Thyroid gland (tissue), 4 donors: Measurements from ENCODE around the gene DUSP11. TPM values are rescaled to one million over a fixed set of nuclear protein-coding genes. Genes with fewer than 3 reads are reported as not detected.

ENCODE experiments used
- DNase-seq, 2 donors: peaks; one replicate each; pipeline ENCODE4 v3.0.0-alpha.2; 2019
- H3K27ac ChIP-seq, 3 donors: fragments of 200-600 bp; sonication (generic); 1 replicate in 2 of 3; 2 replicates in 1 of 3; pipeline ENCODE4 v1.5.1; 2016 to 2019; ENCODE audit warnings: mild to moderate bottlenecking in 1 of 3, moderate library complexity in 1 of 3
- H3K27me3 ChIP-seq: fragments of 200-600 bp; sonication (generic); one replicate; pipeline ENCODE4 v1.5.1; 2019
- H3K36me3 ChIP-seq, 2 donors: fragments of 200-600 bp; sonication (generic); one replicate each; pipeline ENCODE4 v1.5.1; 2016 to 2019
- H3K4me1 ChIP-seq, 2 donors: fragments of 200-600 bp; sonication (generic); one replicate each; pipeline ENCODE4 v1.5.1; 2017 to 2019
- H3K4me3 ChIP-seq, 3 donors: fragments of 200-600 bp; sonication (generic); replicated peaks in 1 of 3; 1 replicate in 2 of 3; 2 replicates in 1 of 3; pipeline ENCODE4 v1.5.1; 2016; ENCODE audit warnings: mild to moderate bottlenecking in 1 of 3
- H3K9me3 ChIP-seq: fragments of 200-600 bp; sonication (generic); one replicate; pipeline ENCODE4 v1.5.1; 2017
- POLR2A ChIP-seq, 2 donors: fragments of 450-650 bp; IDR thresholded peaks; one replicate each; pipeline ENCODE4 v1.6.1; 2017; ENCODE audit warnings: antibody characterized with exemption in 2 of 2, mild to moderate bottlenecking in 2 of 2, moderate library complexity in 1 of 2
- WGBS, 2 donors: methylation state at CpG; one replicate each; pipeline ENCODE4 v1.1.5; 2017; 5-methylcytosine and 5-hydroxymethylcytosine counted together
- intact Hi-C: fragments of 100-400 bp; cut with DNase I; formaldehyde crosslinking; loops from one replicate; pipeline ENCODE4 v1.15.1; 2023
- total RNA-seq, 4 donors: library from RNA; depleted of rRNA; stranded (reverse); fragments of >200 nt; gene quantifications; one replicate each; pipeline ENCODE4 v1.2.3, GENCODE V29; 2016
- TF ChIP-seq, protein P1 (sequence below), 6 experiments: fragments of 200-600 bp in 3 of 6; fragments of 450-650 bp in 3 of 6; sonication (generic) in 3 of 6; IDR thresholded peaks; one replicate each; pipeline ENCODE4 v1.5.1; 2016 to 2019; ENCODE audit warnings: antibody characterized with exemption in 6 of 6, mild to moderate bottlenecking in 2 of 6, inconsistent platforms in 1 of 6, moderate library complexity in 1 of 6

DUSP11 gene
- total RNA-seq, 4 donors from 2014 or later = 22.2 to 40.0 (median 31.0) TPM

DNA sequence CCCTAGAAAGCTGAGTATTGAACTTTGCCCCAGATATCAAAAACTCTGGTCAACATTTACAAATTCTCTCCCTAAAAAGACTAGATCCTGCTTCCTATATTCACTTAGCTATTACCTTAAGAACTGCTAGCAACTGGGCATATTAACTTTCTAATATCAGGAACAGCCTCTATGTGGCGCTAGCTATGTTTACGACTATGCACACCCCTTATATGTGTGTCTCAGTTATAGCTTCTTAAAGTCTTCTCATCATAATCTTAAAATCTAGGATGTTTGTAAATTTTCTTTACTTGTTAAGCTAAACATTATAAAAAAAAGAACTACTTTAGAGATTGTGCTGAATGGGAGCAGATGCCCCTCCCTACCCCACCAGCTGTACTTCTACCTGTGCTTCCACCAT, 47.1 kb upstream of the DUSP11 start:
- no peak overlapping the region for H3K27ac ChIP-seq
- TF ChIP-seq, protein P1, sequence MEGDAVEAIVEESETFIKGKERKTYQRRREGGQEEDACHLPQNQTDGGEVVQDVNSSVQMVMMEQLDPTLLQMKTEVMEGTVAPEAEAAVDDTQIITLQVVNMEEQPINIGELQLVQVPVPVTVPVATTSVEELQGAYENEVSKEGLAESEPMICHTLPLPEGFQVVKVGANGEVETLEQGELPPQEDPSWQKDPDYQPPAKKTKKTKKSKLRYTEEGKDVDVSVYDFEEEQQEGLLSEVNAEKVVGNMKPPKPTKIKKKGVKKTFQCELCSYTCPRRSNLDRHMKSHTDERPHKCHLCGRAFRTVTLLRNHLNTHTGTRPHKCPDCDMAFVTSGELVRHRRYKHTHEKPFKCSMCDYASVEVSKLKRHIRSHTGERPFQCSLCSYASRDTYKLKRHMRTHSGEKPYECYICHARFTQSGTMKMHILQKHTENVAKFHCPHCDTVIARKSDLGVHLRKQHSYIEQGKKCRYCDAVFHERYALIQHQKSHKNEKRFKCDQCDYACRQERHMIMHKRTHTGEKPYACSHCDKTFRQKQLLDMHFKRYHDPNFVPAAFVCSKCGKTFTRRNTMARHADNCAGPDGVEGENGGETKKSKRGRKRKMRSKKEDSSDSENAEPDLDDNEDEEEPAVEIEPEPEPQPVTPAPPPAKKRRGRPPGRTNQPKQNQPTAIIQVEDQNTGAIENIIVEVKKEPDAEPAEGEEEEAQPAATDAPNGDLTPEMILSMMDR (IDR thresholded peaks at IDR 0.05) = peak in 1 of 6 experiments; percentile 5
- TF ChIP-seq POLR2A (IDR thresholded peaks at IDR 0.05) = no peak
- intact Hi-C loops = loop anchor here (10.0 kb wide), 2 partner anchors 318 to 508 kb away; partner anchors contain the start of gene BOLA3
- peaks cover 10 to 11% of the 10 kb centered on the region in 2 donors for H3K4me1 ChIP-seq
- no peak for DNase-seq
- no peaks in the 10 kb centered on the region for H3K36me3 ChIP-seq
- no peaks in the 10 kb centered on the region for H3K9me3 ChIP-seq
- H3K27me3 ChIP-seq = no peaks in the 10 kb centered on the region
- 43 to 48% methylated on average over 2 of the region's 2 CpGs for WGBS, 2 donors
- H3K4me3 ChIP-seq = no peak overlapping the region

DNA sequence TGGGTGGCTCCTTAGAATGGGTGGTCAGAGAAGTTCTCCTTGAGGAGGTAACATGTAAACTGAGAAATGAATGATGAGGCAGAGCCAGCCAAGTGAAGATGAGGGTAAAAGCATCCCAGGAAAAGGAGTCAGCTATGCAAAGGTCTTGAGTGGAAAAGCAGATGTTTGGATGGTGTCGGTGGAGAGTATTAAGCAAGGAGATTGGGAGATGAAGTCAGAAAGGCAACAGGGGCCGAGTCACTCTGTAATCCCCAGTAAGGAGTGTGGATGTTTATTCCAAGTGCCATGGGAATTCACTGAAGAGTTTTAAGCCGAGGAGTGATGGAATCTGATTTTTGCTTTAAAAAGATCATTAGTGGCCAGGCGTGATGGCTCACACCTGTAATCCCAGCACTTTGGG, 45.5 kb upstream of the DUSP11 start:
- H3K4me1 ChIP-seq = peaks cover 10% of the 10 kb centered on the region in 2 donors
- WGBS, 2 donors = 74 to 81% methylated on average over 4 of the region's 4 CpGs
- no peak for DNase-seq
- no peaks in the 10 kb centered on the region for H3K9me3 ChIP-seq
- H3K36me3 ChIP-seq = no peaks in the 10 kb centered on the region
- intact Hi-C loops = loop anchor here (10.0 kb wide), 2 partner anchors 319 to 509 kb away; partner anchors contain the start of gene BOLA3
- H3K4me3 ChIP-seq = no peak overlapping the region
- TF ChIP-seq, protein P1 (IDR thresholded peaks at IDR 0.05) = no peak
- TF ChIP-seq POLR2A (IDR thresholded peaks at IDR 0.05) = no peak
- no peak overlapping the region for H3K27ac ChIP-seq
- no peaks in the 10 kb centered on the region for H3K27me3 ChIP-seq

DNA sequence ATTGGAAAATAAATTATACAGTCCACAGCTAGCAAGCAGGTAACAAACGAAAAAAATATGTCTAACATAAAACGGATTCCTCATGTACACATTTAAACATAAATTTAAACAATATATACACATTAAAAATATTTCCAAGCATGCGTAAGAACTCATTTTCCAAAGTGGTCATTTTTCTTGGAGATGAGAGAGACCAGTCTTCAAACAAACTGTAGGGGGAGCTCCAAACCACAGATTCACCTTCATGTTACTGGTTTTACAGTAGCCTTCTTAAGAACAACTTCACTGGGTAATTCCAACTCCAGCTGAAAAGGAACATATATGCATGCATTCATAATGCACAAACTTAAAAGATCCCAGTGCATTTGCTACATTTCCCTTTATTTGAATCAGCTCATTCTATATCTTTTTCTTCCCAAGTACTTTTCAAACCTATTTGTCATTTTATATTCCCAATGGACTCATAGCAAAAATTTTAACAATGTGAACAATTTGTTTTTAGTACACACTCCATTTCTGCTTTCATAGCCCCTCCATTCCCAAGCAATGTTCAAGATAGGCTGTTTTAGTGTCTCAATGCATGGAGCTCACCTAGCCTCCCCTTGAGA, 44.1 kb upstream of the DUSP11 start:
- WGBS, 2 donors = 11 to 12% methylated on average over 3 of the region's 3 CpGs
- intact Hi-C loops = loop anchor here (10.0 kb wide), 2 partner anchors 321 to 511 kb away; partner anchors contain the start of gene BOLA3

DNA sequence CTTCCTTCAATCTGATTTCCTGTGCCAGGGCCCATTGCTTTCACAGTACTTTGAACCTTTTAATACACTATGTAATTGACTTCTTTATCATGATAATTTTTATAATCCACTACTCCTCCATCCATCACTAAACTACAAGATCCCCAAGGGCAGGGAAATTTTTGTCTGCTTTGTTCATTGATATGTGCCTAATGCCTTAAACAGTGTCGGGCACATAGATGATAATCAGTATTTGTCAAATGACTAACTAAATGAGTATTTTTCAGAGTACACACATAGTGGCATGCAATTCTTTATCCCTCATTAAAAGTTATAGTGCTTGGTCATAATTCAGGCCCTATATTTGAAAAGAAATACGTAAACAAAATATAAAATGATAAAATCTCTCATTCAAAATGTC, 43.5 kb upstream of the DUSP11 start:
- TF ChIP-seq, protein P1 (IDR thresholded peaks at IDR 0.05) = no peak
- no peak for TF ChIP-seq POLR2A (IDR thresholded peaks at IDR 0.05)
- H3K27me3 ChIP-seq = no peaks in the 10 kb centered on the region
- no peaks in the 10 kb centered on the region for H3K9me3 ChIP-seq
- no peaks in the 10 kb centered on the region for H3K4me1 ChIP-seq
- H3K36me3 ChIP-seq = no peaks in the 10 kb centered on the region
- no peak for DNase-seq
- intact Hi-C loops = loop anchor here (10.0 kb wide), 2 partner anchors 321 to 511 kb away; partner anchors contain the start of gene BOLA3
- 38 to 39% methylated on average over 2 of the region's 2 CpGs for WGBS, 2 donors
- H3K4me3 ChIP-seq = no peak overlapping the region
- H3K27ac ChIP-seq = no peak overlapping the region

More for the DNA sequence above, 44.1 kb upstream of the DUSP11 start:
- no peaks in the 10 kb centered on the region for H3K9me3 ChIP-seq
- H3K4me3 ChIP-seq = no peak overlapping the region
- no peaks in the 10 kb centered on the region for H3K36me3 ChIP-seq
- H3K27ac ChIP-seq = no peak overlapping the region
- TF ChIP-seq, protein P1 (IDR thresholded peaks at IDR 0.05) = peak; percentile 46 to 84 (median 65)
- TF ChIP-seq POLR2A (IDR thresholded peaks at IDR 0.05) = no peak
- H3K4me1 ChIP-seq = no peaks in the 10 kb centered on the region
- peak in 1 of 2 donors; percentile 8 for DNase-seq
- H3K27me3 ChIP-seq = no peaks in the 10 kb centered on the region

DNA sequence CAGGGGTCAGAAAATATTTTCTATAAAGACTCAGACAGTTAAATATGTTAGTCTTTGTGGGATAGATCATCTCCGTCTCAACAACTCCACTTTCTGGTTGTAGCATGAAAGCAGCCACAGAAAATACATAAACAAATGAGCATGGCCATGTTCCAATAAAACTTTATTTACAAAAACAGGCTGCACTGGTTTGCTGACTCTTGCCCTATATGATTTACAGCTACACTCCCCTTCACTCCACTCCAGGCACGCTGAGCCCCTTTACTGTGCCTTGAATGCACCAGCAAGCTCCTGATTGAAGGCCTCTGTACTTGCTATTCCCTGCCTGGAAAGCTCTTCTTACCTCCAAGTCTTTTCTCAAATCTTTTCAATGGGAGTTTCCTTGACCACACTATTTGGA, 43.1 kb upstream of the DUSP11 start:
- intact Hi-C loops = loop anchor here (10.0 kb wide), 2 partner anchors 322 to 512 kb away; partner anchors contain the start of gene BOLA3
- DNase-seq = no peak
- WGBS, 2 donors = 81 to 85% methylated on average over 2 of the region's 2 CpGs
- Histone ChIP-seq H3K4me3 (no peak overlapping the region), H3K36me3 (no peaks in the 10 kb centered on the region), H3K27ac (no peak overlapping the region), H3K9me3 (no peaks in the 10 kb centered on the region), H3K4me1 (no peaks in the 10 kb centered on the region), H3K27me3 (no peaks in the 10 kb centered on the region)
- no peak for TF ChIP-seq POLR2A (IDR thresholded peaks at IDR 0.05)
